Right lobe of liver (tissue), 6 donors: ENCODE measurements around the gene IRF2BP2. TPM values are rescaled to one million over a fixed set of nuclear protein-coding genes. Genes with fewer than 3 reads are reported as not detected.

Experiments
- ATAC-seq, 4 donors: fragments of 200-7000 bp; cut with Tn5 transposase; one replicate each; pipeline ENCODE4 v1.9.1; 2020; ENCODE audit warnings: mild to moderate bottlenecking in 4 of 4, moderate library complexity in 4 of 4
- DNase-seq, 3 donors: peaks; one replicate each; pipeline ENCODE4 v3.0.0-alpha.2; 2020
- H3K27ac ChIP-seq, 3 donors: fragments of 200-600 bp; one replicate each; pipeline ENCODE4 v1.8.0; 2022
- H3K27me3 ChIP-seq, 2 donors: fragments of 200-600 bp; one replicate each; pipeline ENCODE4 v1.8.0; 2022
- H3K36me3 ChIP-seq, 4 donors: fragments of 200-600 bp; sonication (generic) in 1 of 4; one replicate each; pipeline versions ENCODE4 v1.5.1 to v1.8.0; 2017 to 2022; ENCODE audit warnings: control low read depth in 1 of 4
- H3K4me1 ChIP-seq, 4 donors: fragments of 200-600 bp; sonication (generic) in 1 of 4; one replicate each; pipeline versions ENCODE4 v1.5.1 to v1.8.0; 2017 to 2022; ENCODE audit warnings: control low read depth in 1 of 4
- H3K4me3 ChIP-seq, 3 donors: fragments of 200-600 bp; one replicate each; pipeline ENCODE4 v1.8.0; 2022
- H3K9me3 ChIP-seq, 4 donors: fragments of 200-600 bp; sonication (generic) in 1 of 4; one replicate each; pipeline versions ENCODE4 v1.5.1 to v1.8.0; 2017 to 2022; ENCODE audit warnings: control low read depth in 1 of 4
- POLR2A ChIP-seq: fragments of 450-650 bp; IDR thresholded peaks from one replicate; pipeline ENCODE4 v1.6.1; 2017; ENCODE audit warnings: antibody characterized with exemption, mild to moderate bottlenecking
- WGBS: methylation state at CpG from one replicate; pipeline ENCODE4 v1.1.6; 2018; ENCODE audit warnings: low coverage, low lambda C conversion rate; ENCODE audit not compliant: insufficient coverage; ENCODE audit errors: missing lambda C conversion rate; 5-methylcytosine and 5-hydroxymethylcytosine counted together
- intact Hi-C, 2 donors: fragments of 100-400 bp; cut with DNase I; formaldehyde crosslinking; loops; one replicate each; pipeline versions ENCODE4 v1.11.2 to v1.14.1; 2022
- total RNA-seq, 6 experiments: library from RNA; depleted of rRNA in 2 of 6; stranded (reverse); fragments of >200 nt in 2 of 6; fragmentation: NEBNext Ultra II Directional in 3 of 6; extraction: Animal tissue kit (Norgen Biotek cat#: 25700) in 3 of 6; gene quantifications; one replicate each; pipeline versions ENCODE4 v1.1.0 to v1.2.4, GENCODE V29; 2016 to 2023
- TF ChIP-seq, protein P1 (sequence below), 4 donors: fragments of 200-600 bp in 3 of 4; fragments of 450-650 bp in 1 of 4; IDR thresholded peaks; one replicate each; pipeline versions ENCODE4 v1.5.1 to v1.8.0; 2016 to 2022; ENCODE audit warnings: antibody characterized with exemption in 4 of 4, mild to moderate bottlenecking in 2 of 4
- donor health status: DM: no; HTN: yes; CAD: no.
- donor health status: DM: no; HTN: no; CAD: no.
- donor health status: DM: no; HTN: no; CAD: no.
- donor health status: DM: no; HTN: yes; CAD: no.
- donor health status: DM: no; HTN: yes; CAD: no.

Gene IRF2BP2
- total RNA-seq, 6 experiments from 2014 or later, result 35.3 to 93.2 (median 56.8) TPM

DNA sequence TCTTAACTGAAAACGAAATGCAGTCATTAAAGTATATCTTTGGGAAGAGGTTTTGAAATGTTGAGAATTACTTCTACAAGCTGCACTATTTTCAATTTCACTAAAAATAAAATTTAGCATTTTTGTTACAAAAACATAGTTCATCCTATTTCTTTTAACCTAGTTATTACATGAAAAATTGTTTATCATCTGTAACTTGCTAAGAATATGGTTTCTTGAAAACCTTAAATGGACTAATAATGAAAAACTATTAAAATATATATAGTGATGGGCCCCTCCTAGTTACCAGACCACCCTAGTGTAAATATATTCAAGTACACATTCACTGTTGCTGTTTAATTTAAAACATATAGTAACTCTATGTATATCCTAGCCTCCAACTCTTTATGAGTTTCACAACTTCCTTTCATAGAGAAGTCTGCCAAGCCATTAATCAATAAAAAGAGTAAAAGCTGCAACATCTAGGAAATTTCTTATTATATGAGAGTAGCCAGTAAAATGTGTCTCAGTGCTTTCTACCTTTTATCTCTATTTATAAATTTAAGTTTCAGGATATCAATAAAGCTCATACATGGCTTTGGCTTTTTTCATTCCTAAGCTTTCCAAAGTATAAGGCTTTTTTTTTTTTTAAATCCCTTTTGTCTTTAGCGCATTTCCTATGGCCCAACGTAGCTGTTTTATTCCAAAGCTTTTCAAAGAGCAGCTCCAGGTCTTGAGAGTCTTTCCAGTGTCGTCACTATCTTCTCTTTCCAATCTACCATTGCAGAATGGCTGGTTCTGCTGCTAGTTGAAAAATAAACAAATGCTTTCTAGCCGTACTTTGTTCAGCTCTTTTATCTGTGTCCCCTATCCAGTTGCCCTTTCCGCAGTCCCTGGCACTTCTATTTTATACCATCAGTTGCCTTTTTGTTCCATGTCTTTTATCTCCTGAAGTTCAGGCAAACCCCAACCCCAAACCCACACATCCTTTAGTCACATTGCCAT is 6.5 kb downstream of the IRF2BP2 start:
- H3K36me3 ChIP-seq, result peaks cover 0 to 15% (median 10%) of the 10 kb centered on the region in 4 donors
- H3K27me3 ChIP-seq, result no peaks in the 10 kb centered on the region
- H3K4me3 ChIP-seq, result peak overlapping the region; percentile 68 to 73 (median 68)
- H3K9me3 ChIP-seq, result no peaks in the 10 kb centered on the region
- peaks cover 4 to 50% (median 26%) of the 10 kb centered on the region in 4 donors for H3K4me1 ChIP-seq
- intact Hi-C loops, result loop anchor here in 1 of 2 donors (10.0 kb wide), 1 partner anchor 361 kb away; no protein-coding TSS in a partner anchor
- peak; percentile 61 for TF ChIP-seq POLR2A
- TF ChIP-seq, protein P1, sequence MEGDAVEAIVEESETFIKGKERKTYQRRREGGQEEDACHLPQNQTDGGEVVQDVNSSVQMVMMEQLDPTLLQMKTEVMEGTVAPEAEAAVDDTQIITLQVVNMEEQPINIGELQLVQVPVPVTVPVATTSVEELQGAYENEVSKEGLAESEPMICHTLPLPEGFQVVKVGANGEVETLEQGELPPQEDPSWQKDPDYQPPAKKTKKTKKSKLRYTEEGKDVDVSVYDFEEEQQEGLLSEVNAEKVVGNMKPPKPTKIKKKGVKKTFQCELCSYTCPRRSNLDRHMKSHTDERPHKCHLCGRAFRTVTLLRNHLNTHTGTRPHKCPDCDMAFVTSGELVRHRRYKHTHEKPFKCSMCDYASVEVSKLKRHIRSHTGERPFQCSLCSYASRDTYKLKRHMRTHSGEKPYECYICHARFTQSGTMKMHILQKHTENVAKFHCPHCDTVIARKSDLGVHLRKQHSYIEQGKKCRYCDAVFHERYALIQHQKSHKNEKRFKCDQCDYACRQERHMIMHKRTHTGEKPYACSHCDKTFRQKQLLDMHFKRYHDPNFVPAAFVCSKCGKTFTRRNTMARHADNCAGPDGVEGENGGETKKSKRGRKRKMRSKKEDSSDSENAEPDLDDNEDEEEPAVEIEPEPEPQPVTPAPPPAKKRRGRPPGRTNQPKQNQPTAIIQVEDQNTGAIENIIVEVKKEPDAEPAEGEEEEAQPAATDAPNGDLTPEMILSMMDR (IDR thresholded peaks at IDR 0.05), result no peak
- peak in 2 of 4 donors; percentile 1 to 14 for ATAC-seq
- peak overlapping the region; percentile 100 for H3K27ac ChIP-seq
- DNase-seq, result no peak
- WGBS, result 3% methylated on average over 6 of the region's 6 CpGs

DNA sequence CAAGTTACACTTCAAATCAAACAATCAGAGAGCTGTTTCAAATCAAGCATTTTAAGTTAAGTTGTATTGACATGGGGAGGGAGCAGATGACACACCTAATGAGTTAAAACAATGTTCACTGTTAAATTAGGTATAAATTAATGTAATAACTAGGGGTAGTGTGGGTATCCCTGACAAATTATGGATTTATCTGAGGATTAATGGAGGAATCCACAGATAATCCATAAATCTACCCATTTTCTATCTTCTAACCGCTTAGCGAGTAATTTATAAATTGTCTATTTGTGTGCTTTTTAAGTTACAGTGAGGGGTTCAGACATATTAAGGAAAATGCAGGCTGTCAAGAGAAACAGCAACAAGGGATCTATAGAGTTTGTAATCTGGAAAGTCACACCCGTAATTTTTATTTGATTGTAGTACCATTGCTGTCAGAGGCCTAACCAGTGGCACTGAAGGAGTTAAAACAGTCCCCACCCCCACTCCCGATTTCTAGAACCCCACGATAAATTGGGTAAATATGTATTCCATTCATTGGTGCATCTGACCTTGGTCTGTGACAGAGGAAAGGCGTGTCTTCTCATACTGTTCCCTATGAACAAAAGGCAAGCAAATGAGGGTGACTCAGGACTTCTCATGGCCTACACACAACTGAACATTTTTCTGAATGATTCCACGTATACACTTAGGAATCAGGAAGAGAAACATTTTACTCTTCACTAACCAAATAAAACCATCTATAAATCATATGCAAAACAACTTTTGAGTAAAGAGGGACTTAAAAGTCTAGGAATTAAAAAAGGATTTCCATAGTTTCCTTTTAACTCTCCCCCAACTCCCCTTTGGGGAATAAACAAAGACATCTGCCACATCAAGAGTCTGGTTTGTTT is 7.4 kb downstream of the IRF2BP2 start:
- Histone ChIP-seq H3K4me1 (peaks cover 4 to 53% (median 28%) of the 10 kb centered on the region in 4 donors), H3K9me3 (no peaks in the 10 kb centered on the region), H3K27me3 (no peaks in the 10 kb centered on the region), H3K36me3 (peaks cover 0 to 13% (median 9%) of the 10 kb centered on the region in 4 donors), H3K4me3 (no peak overlapping the region), H3K27ac (peak overlapping the region; percentile 100)
- DNase-seq (no peak), ATAC-seq (peak in 1 of 4 donors; percentile 16)
- intact Hi-C loops, result loop anchor here in 1 of 2 donors (10.0 kb wide), 1 partner anchor 362 kb away; no protein-coding TSS in a partner anchor
- peak; percentile 64 for TF ChIP-seq POLR2A
- TF ChIP-seq, protein P1 (IDR thresholded peaks at IDR 0.05), result no peak
- 36% methylated on average over 7 of the region's 7 CpGs for WGBS

DNA sequence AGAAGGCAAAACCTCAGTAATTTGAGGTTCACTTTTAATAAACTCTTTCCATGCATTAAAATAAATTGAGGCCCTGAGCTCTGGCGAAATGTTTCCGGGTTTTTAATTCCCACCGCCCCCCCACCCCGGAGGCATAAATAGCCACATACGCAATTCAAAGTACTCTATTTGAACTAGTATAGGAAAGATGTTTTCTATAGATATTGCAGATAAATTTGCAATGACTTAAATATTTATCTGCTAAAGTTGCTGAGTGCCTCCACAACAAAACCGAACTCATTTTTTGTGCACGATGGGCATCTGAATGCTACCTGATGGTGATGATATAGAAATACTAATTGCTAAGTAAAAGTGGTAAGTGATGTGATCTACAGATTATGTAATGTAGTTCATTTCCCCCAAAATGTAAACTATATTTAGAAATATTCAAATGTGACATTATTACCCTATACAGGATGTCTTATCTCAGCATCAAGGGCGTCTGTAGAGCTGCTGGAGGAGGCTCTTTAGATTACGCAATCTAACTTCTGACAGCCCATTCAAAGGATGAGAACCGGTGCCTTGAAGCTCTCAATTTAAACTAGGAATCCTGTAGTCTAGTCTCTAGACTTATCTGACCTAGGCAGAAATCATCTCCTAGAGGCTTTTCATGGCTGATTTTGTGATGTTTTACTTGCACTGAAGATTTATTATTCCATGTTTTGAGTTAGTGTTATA is 8.5 kb downstream of the IRF2BP2 start:
- intact Hi-C loops, result loop anchor here in 1 of 2 donors (10.0 kb wide), 1 partner anchor 363 kb away; no protein-coding TSS in a partner anchor

More for the DNA sequence above, 8.5 kb downstream of the IRF2BP2 start:
- H3K27me3 ChIP-seq, result no peaks in the 10 kb centered on the region
- H3K36me3 ChIP-seq, result peaks cover 0 to 3% (median under 1%) of the 10 kb centered on the region in 4 donors
- ATAC-seq (no peak), DNase-seq (no peak)
- peak overlapping the region; percentile 100 for H3K27ac ChIP-seq
- peaks cover 4 to 53% (median 28%) of the 10 kb centered on the region in 4 donors for H3K4me1 ChIP-seq
- no peak for TF ChIP-seq POLR2A
- TF ChIP-seq, protein P1 (IDR thresholded peaks at IDR 0.05), result no peak
- 20% methylated on average over 10 of the region's 10 CpGs for WGBS
- no peaks in the 10 kb centered on the region for H3K9me3 ChIP-seq
- H3K4me3 ChIP-seq, result no peak overlapping the region
